ENCODE measurements around the gene GRM5.

DNA sequence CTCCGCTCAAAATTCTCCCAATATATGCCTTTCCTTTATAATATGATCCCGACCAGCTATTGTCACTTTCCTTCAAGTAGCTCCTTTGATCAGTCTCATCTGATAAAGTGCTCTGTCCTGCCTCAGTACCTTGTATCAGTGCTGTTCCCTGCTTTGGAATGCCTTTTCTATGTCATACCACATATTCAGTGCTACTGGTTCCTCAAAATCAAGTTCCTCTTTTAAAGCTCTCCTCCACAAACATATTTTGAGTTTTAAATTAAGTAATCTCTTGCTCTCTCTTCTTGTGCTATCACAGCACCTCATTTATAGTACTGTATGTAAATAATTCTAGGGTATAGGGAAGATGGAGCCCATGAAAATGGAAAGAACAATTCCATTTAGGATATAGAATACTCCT is 591.1 kb downstream of the GRM5 start:
- TF ChIP-seq, protein P1, sequence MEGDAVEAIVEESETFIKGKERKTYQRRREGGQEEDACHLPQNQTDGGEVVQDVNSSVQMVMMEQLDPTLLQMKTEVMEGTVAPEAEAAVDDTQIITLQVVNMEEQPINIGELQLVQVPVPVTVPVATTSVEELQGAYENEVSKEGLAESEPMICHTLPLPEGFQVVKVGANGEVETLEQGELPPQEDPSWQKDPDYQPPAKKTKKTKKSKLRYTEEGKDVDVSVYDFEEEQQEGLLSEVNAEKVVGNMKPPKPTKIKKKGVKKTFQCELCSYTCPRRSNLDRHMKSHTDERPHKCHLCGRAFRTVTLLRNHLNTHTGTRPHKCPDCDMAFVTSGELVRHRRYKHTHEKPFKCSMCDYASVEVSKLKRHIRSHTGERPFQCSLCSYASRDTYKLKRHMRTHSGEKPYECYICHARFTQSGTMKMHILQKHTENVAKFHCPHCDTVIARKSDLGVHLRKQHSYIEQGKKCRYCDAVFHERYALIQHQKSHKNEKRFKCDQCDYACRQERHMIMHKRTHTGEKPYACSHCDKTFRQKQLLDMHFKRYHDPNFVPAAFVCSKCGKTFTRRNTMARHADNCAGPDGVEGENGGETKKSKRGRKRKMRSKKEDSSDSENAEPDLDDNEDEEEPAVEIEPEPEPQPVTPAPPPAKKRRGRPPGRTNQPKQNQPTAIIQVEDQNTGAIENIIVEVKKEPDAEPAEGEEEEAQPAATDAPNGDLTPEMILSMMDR (IDR thresholded peaks at IDR 0.05) = no peak
- no peak for TF ChIP-seq POLR2AphosphoS5 (IDR thresholded peaks at IDR 0.05; ENCODE audit: insufficient read depth in 1 of 2, low read depth in 1 of 2)

All from vagina (tissue), 2 donors.